Heart left ventricle (tissue), 16 donors: Measurements from ENCODE around the gene DPP8. TPM values are rescaled to one million over a fixed set of nuclear protein-coding genes. Genes with fewer than 3 reads are reported as not detected.

Experiments used
- ATAC-seq, 4 donors: fragments of 200-7000 bp; cut with Tn5 transposase; one replicate each; pipeline ENCODE4 v1.9.1; 2020 to 2022; ENCODE audit warnings: moderate library complexity in 4 of 4, mild to moderate bottlenecking in 3 of 4, moderate number of reproducible peaks in 1 of 4
- DNase-seq, 5 donors: peaks; one replicate each; pipeline ENCODE4 v3.0.0-alpha.2; 2020
- H3K27ac ChIP-seq, 12 donors: fragments of 200-600 bp; sonication (generic) in 4 of 12; one replicate each; pipeline versions ENCODE4 v1.5.0 to v1.8.0; 2016 to 2022; ENCODE audit warnings: mild to moderate bottlenecking in 2 of 12
- H3K27me3 ChIP-seq, 9 donors: fragments of 200-600 bp; sonication (generic) in 2 of 9; one replicate each; pipeline versions ENCODE4 v1.5.1 to v1.8.0; 2016 to 2022; ENCODE audit warnings: mild to moderate bottlenecking in 3 of 9
- H3K36me3 ChIP-seq, 9 donors: fragments of 200-600 bp; sonication (generic) in 2 of 9; one replicate each; pipeline versions ENCODE4 v1.5.0 to v1.8.0; 2018 to 2022; ENCODE audit warnings: mild to moderate bottlenecking in 2 of 9
- H3K4me1 ChIP-seq, 12 donors: fragments of 200-600 bp; sonication (generic) in 4 of 12; one replicate each; pipeline versions ENCODE4 v1.5.0 to v1.8.0; 2016 to 2022; ENCODE audit warnings: mild to moderate bottlenecking in 3 of 12
- H3K4me3 ChIP-seq, 12 donors: fragments of 200-600 bp; sonication (generic) in 4 of 12; one replicate each; pipeline versions ENCODE4 v1.5.0 to v1.8.0; 2017 to 2022; ENCODE audit warnings: mild to moderate bottlenecking in 9 of 12, moderate library complexity in 4 of 12
- H3K9me3 ChIP-seq, 12 donors: fragments of 200-600 bp; sonication (generic) in 4 of 12; one replicate each; pipeline versions ENCODE4 v1.5.0 to v1.8.0; 2016 to 2022; ENCODE audit warnings: mild to moderate bottlenecking in 1 of 12
- CTCF ChIP-seq, 12 donors: fragments of 200-600 bp; sonication (generic) in 4 of 12; IDR thresholded peaks; one replicate each; pipeline versions ENCODE4 v1.5.0 to v1.8.0; 2018 to 2022; ENCODE audit warnings: antibody characterized with exemption in 12 of 12, mild to moderate bottlenecking in 5 of 12
- POLR2A ChIP-seq, 2 donors: fragments of 450-650 bp; IDR thresholded peaks; one replicate each; pipeline ENCODE4 v1.6.1; 2017; ENCODE audit warnings: antibody characterized with exemption in 2 of 2, mild to moderate bottlenecking in 2 of 2, moderate library complexity in 2 of 2
- WGBS, 4 donors: extraction: QIAGEN DNeasy Blood & Tissue Kit in 2 of 4; methylation state at CpG; one replicate each; pipeline versions ENCODE4 v1.1.5 to v1.1.7; 2013 to 2018; 5-methylcytosine and 5-hydroxymethylcytosine counted together
- intact Hi-C, 10 donors: fragments of 100-400 bp; cut with DNase I; formaldehyde crosslinking; loops; one replicate each; pipeline versions ENCODE4 v1.11.1 to v1.14.2; 2022
- polyA plus RNA-seq, 2 donors: library from polyadenylated mRNA; stranded (reverse); fragments of 200-250 nt; gene quantifications; one replicate each; pipeline ENCODE4 v1.2.3, GENCODE V29; 2013
- total RNA-seq, 9 donors: library from RNA; depleted of rRNA in 2 of 9; stranded (reverse); fragments of >200 nt in 2 of 9; fragmentation: NEBNext Ultra II Directional in 3 of 9; extraction: Animal tissue kit (Norgen Biotek cat#: 25700) in 3 of 9; gene quantifications; one replicate each; pipeline versions ENCODE4 v1.1.0 to v1.2.4, GENCODE V29; 2016 to 2023
- donor health status: ischemic (EF 13 %, LVEDD 7.1; RV severe dilation, severe dysfunction).
- donor health status: healthy with polysubstance abuse.
- donor health status: DM: no; HTN: yes; CAD: no.
- donor health status: DM: no; HTN: no; CAD: no.
- donor health status: ischemic (EF 25% LVEDD 6.9; RV normal size, moderate dysfunction).
- donor health status: ischemic (EF 25% LVEDD 5.7; RV mildly dilated, moderate dysfunction).
- donor health status: healthy.
- donor health status: DM: yes; HTN: yes; CAD: no.
- donor health status: ischemic (EF 35%, LVEDD 5.7; RV mildly dilated, moderate dysfunction).
- donor health status: nonischemic (EF 11% LVEDD 7.7; RV severe dilation, severe dysfunction).
- donor health status: DM: yes; HTN: yes; CAD: no.
- donor health status: PGD.
- donor health status: ischemic (EF 29% LVEDD 5.4; RV normal size, mild dysfunction).
- donor health status: nonischemic (EF 23%, LVEDD 6.1; RV moderate dilation, normal function).

The DPP8 gene
- total and polyA plus RNA-seq, 11 donors: 10.0 to 44.5 (median 39.2) TPM

- H3K27ac ChIP-seq: no peak overlapping the region
- no peak for TF ChIP-seq POLR2A (IDR thresholded peaks at IDR 0.05)
- TF ChIP-seq CTCF (IDR thresholded peaks at IDR 0.05): no peak
- intact Hi-C loops: no loop called here
- H3K27me3 ChIP-seq: peaks cover 0 to 34% (median 2%) of the 10 kb centered on the region in 9 donors
- H3K36me3 ChIP-seq: no peaks in the 10 kb centered on the region
- ATAC-seq: no peak
- 78 to 85% (median 83%) methylated on average over 5 of the region's 5 CpGs for WGBS, 4 donors
- H3K4me3 ChIP-seq: no peak overlapping the region
- H3K9me3 ChIP-seq: no peaks in the 10 kb centered on the region
- peaks cover 0 to 14% (median 5%) of the 10 kb centered on the region in 12 donors for H3K4me1 ChIP-seq
- DNase-seq: no peak
Observed at GRCh38 chr15:65411465-65412071, 105.9 kb downstream of the DPP8 start.

- DNase-seq (no peak), ATAC-seq (no peak)
- H3K27ac ChIP-seq: no peak overlapping the region
- intact Hi-C loops: no loop called here
- H3K36me3 ChIP-seq: no peaks in the 10 kb centered on the region
- 79 to 81% (median 80%) methylated on average over 6 to 10 of the region's 10 CpGs for WGBS, 4 donors
- peaks cover 0 to 29% (median 2%) of the 10 kb centered on the region in 9 donors for H3K27me3 ChIP-seq
- no peak for TF ChIP-seq CTCF (IDR thresholded peaks at IDR 0.05)
- TF ChIP-seq POLR2A (IDR thresholded peaks at IDR 0.05): no peak
- H3K9me3 ChIP-seq: no peaks in the 10 kb centered on the region
- peaks cover 0 to 14% (median 5%) of the 10 kb centered on the region in 12 donors for H3K4me1 ChIP-seq
- H3K4me3 ChIP-seq: no peak overlapping the region
Observed at GRCh38 chr15:65410972-65411371, 106.5 kb downstream of the DPP8 start.

GRCh38 chr15:65410036-65410435 is 107.5 kb downstream of the DPP8 start:
- Histone ChIP-seq H3K4me1 (peaks cover 0 to 10% (median 1%) of the 10 kb centered on the region in 12 donors), H3K36me3 (no peaks in the 10 kb centered on the region), H3K27me3 (peaks cover 0 to 22% (median 2%) of the 10 kb centered on the region in 9 donors), H3K9me3 (no peaks in the 10 kb centered on the region), H3K27ac (no peak overlapping the region), H3K4me3 (no peak overlapping the region)
- TF ChIP-seq POLR2A (IDR thresholded peaks at IDR 0.05): no peak
- no peak for TF ChIP-seq CTCF (IDR thresholded peaks at IDR 0.05)
- DNase-seq (no peak), ATAC-seq (no peak)
- WGBS, 4 donors: 75 to 85% (median 84%) methylated on average over 10 to 11 of the region's 11 CpGs
- intact Hi-C loops: no loop called here

- Histone ChIP-seq H3K36me3 (no peaks in the 10 kb centered on the region), H3K27me3 (peaks cover 0 to 22% (median 2%) of the 10 kb centered on the region in 9 donors), H3K4me1 (peaks cover 0 to 1% (median 0%) of the 10 kb centered on the region in 12 donors), H3K27ac (no peak overlapping the region), H3K9me3 (no peaks in the 10 kb centered on the region), H3K4me3 (no peak overlapping the region)
- 88 to 98% (median 91%) methylated on average over 7 of the region's 7 CpGs for WGBS, 4 donors
- intact Hi-C loops: no loop called here
- DNase-seq (no peak), ATAC-seq (peak in 1 of 4 donors; percentile 24)
- no peak for TF ChIP-seq POLR2A (IDR thresholded peaks at IDR 0.05)
- TF ChIP-seq CTCF (IDR thresholded peaks at IDR 0.05): no peak
Observed at GRCh38 chr15:65409036-65409631, 108.4 kb downstream of the DPP8 start.
